ENCODE data around the gene UBE2G1. TPM values are rescaled to one million over a fixed set of nuclear protein-coding genes. Genes with fewer than 3 reads are reported as not detected.

UBE2G1 gene
- total and polyA plus RNA-seq, 2 donors (not counting 1 experiment from before 2014, with no cell fraction given), result 27.1 to 76.0 TPM

- H3K9ac ChIP-seq (ENCODE audit: low read length), result no peak overlapping the region
- no peaks in the 10 kb centered on the region for H3K9me3 ChIP-seq (ENCODE audit: control extremely low read depth in 1 of 3, control insufficient read depth in 2 of 3, insufficient read depth in 1 of 3, low read length in 2 of 3)
- WGBS (ENCODE audit: insufficient coverage), result no CpG with 5 or more reads among the region's 5 CpGs
- H4K20me1 ChIP-seq (ENCODE audit: control insufficient read depth, insufficient read depth, low read length, poor library complexity, severe bottlenecking), result peaks cover 65% of the 10 kb centered on the region
- no peak overlapping the region for H3K27ac Mint-ChIP-seq
- H3K9me3 Mint-ChIP-seq (ENCODE audit: insufficient read depth), result no peaks in the 10 kb centered on the region
- intact Hi-C loops (cut with micrococcal nuclease), result loop anchor here (10.0 kb wide), 1 partner anchor 47 kb away; no protein-coding TSS in a partner anchor
- H3K4me1 Mint-ChIP-seq, result peaks cover 23% of the 10 kb centered on the region
- POLR2A ChIA-PET, result no interaction called here
- CTCF ChIA-PET, result interaction anchor here (0.6 to 1.7 kb wide), 5 partner anchors 11 to 167 kb away, joined by 3 to 6 read pairs (median 4); no protein-coding TSS in a partner anchor
- peaks cover 0 to 5% of the 10 kb centered on the region in 2 donors for H3K4me1 ChIP-seq (ENCODE audit: control insufficient read depth in 2 of 2, insufficient read depth in 2 of 2, low read length in 2 of 2)
- H3K4me3 ChIP-seq (ENCODE audit: control extremely low read depth in 1 of 5, extremely low read depth in 1 of 5, insufficient read depth in 1 of 5, low read depth in 2 of 5, low read length in 4 of 5), result no peak overlapping the region
- H3K4me3 Mint-ChIP-seq, result no peak overlapping the region
- H3K4me2 ChIP-seq (replicated peaks; ENCODE audit: low read depth, low read length, poor library complexity, severe bottlenecking), result no peak overlapping the region
- no peak overlapping the region for H3K27ac ChIP-seq (ENCODE audit: low read length in 2 of 2)
- no peak for DNase-seq
- no peaks in the 10 kb centered on the region for H3K27me3 Mint-ChIP-seq
- peaks cover 0 to 22% of the 10 kb centered on the region in 2 experiments for H3K36me3 ChIP-seq (replicated peaks in 1 of 2; ENCODE audit: control extremely low read depth in 1 of 2, control insufficient read depth in 1 of 2, extremely low read depth in 1 of 2, insufficient read depth in 2 of 2, low read length in 1 of 2)
- peaks cover 85% of the 10 kb centered on the region for H3K79me2 ChIP-seq (ENCODE audit: control insufficient read depth, insufficient read depth, low read length)
- H3K27me3 ChIP-seq (replicated peaks in 1 of 4; ENCODE audit: control extremely low read depth in 1 of 4, control insufficient read depth in 3 of 4, insufficient read depth in 4 of 4, low read length in 3 of 4), result no peaks in the 10 kb centered on the region
- no peak overlapping the region for H2AFZ ChIP-seq (ENCODE audit: insufficient read depth, low read depth, low read length, poor library complexity, severe bottlenecking)
- TF ChIP-seq CTCF (IDR thresholded peaks at IDR 0.05), result no peak
- no peak for TF ChIP-seq EZH2 (IDR thresholded peaks at IDR 0.05; ENCODE audit: borderline replicate concordance, insufficient read depth, low read depth, low read length, poor library complexity, severe bottlenecking)
- ATAC-seq (ENCODE audit: low read depth), result no peak
Measured at GRCh38 chr17:4247361-4247970, 119.0 kb downstream of the UBE2G1 start.

- 100% methylated on average over 4 of the region's 5 CpGs for WGBS (ENCODE audit: insufficient coverage)
- Histone ChIP-seq H3K36me3 (replicated peaks in 1 of 2; ENCODE audit: control extremely low read depth in 1 of 2, control insufficient read depth in 1 of 2, extremely low read depth in 1 of 2, insufficient read depth in 2 of 2, low read length in 1 of 2) (peaks cover 0 to 26% of the 10 kb centered on the region in 2 experiments), H3K9ac (ENCODE audit: low read length) (no peak overlapping the region), H3K27me3 (replicated peaks in 1 of 4; ENCODE audit: control extremely low read depth in 1 of 4, control insufficient read depth in 3 of 4, insufficient read depth in 4 of 4, low read length in 3 of 4) (no peaks in the 10 kb centered on the region), H4K20me1 (ENCODE audit: control insufficient read depth, insufficient read depth, low read length, poor library complexity, severe bottlenecking) (peaks cover 57% of the 10 kb centered on the region), H3K4me2 (replicated peaks; ENCODE audit: low read depth, low read length, poor library complexity, severe bottlenecking) (no peak overlapping the region), H3K4me3 (ENCODE audit: control extremely low read depth in 1 of 5, extremely low read depth in 1 of 5, insufficient read depth in 1 of 5, low read depth in 2 of 5, low read length in 4 of 5) (no peak overlapping the region), H3K9me3 (ENCODE audit: control extremely low read depth in 1 of 3, control insufficient read depth in 2 of 3, insufficient read depth in 1 of 3, low read length in 2 of 3) (no peaks in the 10 kb centered on the region), H3K27ac (ENCODE audit: low read length in 2 of 2) (no peak overlapping the region), H3K4me1 (ENCODE audit: control insufficient read depth in 2 of 2, insufficient read depth in 2 of 2, low read length in 2 of 2) (peaks cover 0 to 5% of the 10 kb centered on the region in 2 donors), H2AFZ (ENCODE audit: insufficient read depth, low read depth, low read length, poor library complexity, severe bottlenecking) (no peak overlapping the region), H3K79me2 (ENCODE audit: control insufficient read depth, insufficient read depth, low read length) (peaks cover 79% of the 10 kb centered on the region)
- Mint-ChIP-seq H3K27me3 (no peaks in the 10 kb centered on the region), H3K9me3 (ENCODE audit: insufficient read depth) (no peaks in the 10 kb centered on the region), H3K4me3 (no peak overlapping the region), H3K4me1 (peaks cover 23% of the 10 kb centered on the region), H3K27ac (no peak overlapping the region)
- ChIA-PET POLR2A (no interaction called here), CTCF (interaction anchor here (0.6 to 1.7 kb wide), 4 partner anchors 12 to 168 kb away, joined by 3 to 6 read pairs (median 5); no protein-coding TSS in a partner anchor)
- ATAC-seq (ENCODE audit: low read depth) (no peak), DNase-seq (no peak)
- intact Hi-C loops (cut with micrococcal nuclease), result loop anchor here (10.0 kb wide), 1 partner anchor 48 kb away; no protein-coding TSS in a partner anchor
- no peak for TF ChIP-seq EZH2 (IDR thresholded peaks at IDR 0.05; ENCODE audit: borderline replicate concordance, insufficient read depth, low read depth, low read length, poor library complexity, severe bottlenecking)
- TF ChIP-seq CTCF (IDR thresholded peaks at IDR 0.05), result no peak
Measured at GRCh38 chr17:4246674-4247073, 119.8 kb downstream of the UBE2G1 start.
